Motor neuron (in vitro differentiated cells): ENCODE measurements around the gene ISM1. TPM values are rescaled to one million over a fixed set of nuclear protein-coding genes. Genes with fewer than 3 reads are reported as not detected.

ENCODE experiments used
- ATAC-seq, 8 experiments: fragments of 200-7000 bp; cut with Tn5 transposase; replicated peaks in 6 of 8; 2 replicates each; pipeline ENCODE4 v1.8.0; 2021; ENCODE audit warnings: mild to moderate bottlenecking in 8 of 8, moderate library complexity in 8 of 8
- H3K27ac ChIP-seq, 2 donors: fragments of 250-450 bp; sonication (Bioruptor Pico); 2 replicates each; pipeline ENCODE4 v1.9.0; 2021; ENCODE audit warnings: antibody characterized with exemption in 2 of 2, mild to moderate bottlenecking in 2 of 2, moderate library complexity in 1 of 2
- H3K4me1 ChIP-seq, 2 donors: fragments of 250-450 bp; sonication (Bioruptor Pico); replicated peaks in 1 of 2; 2 replicates each; pipeline ENCODE4 v1.6.1; 2021; ENCODE audit warnings: antibody characterized with exemption in 2 of 2, mild to moderate bottlenecking in 2 of 2, moderate library complexity in 1 of 2
- H3K4me3 ChIP-seq, 5 donors: fragments of 250-450 bp; sonication (Bioruptor Pico); 2 replicates each; pipeline ENCODE4 v1.9.0; 2021; ENCODE audit warnings: antibody characterized with exemption in 5 of 5, mild to moderate bottlenecking in 5 of 5, moderate library complexity in 4 of 5
- WGBS, 10 experiments: fragments of 450-650 bp; shearing (Covaris generic); methylation state at CpG; one replicate each; pipeline ENCODE4 v1.0.0; 2022; 5-methylcytosine and 5-hydroxymethylcytosine counted together
- in situ Hi-C, 9 experiments: fragments of 400-800 bp; cut with MboI; loops; one replicate each; pipeline ENCODE4 v1.15.0; 2021; ENCODE audit warnings: low sequenced_read_pairs in 9 of 9, low pct_unique_long_range_greater_than_20kb in 2 of 9; ENCODE audit not compliant: unreplicated experiment in 9 of 9
- total RNA-seq, 8 experiments: library from RNA; unstranded; fragments of 300-600 nt; gene quantifications; 2 replicates each; pipeline versions ENCODE4 v1.2.3 to v1.2.4, GENCODE V29; 2022

The ISM1 gene
- total RNA-seq, 8 experiments from 2014 or later, result 0.09 to 17.9 (median 1.5) TPM

DNA sequence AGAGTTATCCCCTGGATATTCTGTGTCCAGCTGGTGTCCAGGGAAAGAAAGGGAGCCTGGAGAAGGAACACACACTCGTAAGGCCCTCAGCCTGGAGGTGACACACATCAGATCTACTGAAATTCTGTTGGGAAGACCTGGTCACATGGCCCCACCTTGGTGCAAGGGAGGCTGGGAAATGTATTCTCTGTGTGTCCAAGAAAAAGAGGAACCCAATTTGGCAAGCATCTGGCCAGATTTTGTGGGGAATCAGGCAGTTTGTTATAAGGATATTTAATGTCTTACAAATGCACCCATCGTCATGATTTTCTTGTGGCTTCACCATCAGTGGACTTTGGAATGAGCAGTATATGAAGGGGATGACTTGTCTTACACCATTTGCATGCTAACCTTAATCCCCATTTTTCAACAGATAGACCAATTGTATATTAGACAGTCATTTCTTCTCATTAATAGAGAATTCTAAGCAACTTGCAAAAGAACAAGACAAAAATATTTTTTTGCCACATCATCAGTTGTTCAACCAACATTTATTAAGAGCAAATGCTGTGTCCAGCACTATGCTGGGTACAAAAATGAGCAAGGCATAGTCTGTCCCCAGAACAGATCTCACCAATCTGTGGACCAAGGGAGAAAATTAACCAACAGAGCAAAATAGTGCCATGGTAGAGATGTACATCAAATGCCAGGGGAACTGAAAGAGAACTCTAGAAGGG is 59.7 kb downstream of the ISM1 start:
- Histone ChIP-seq H3K27ac (no peak overlapping the region), H3K4me3 (no peak overlapping the region), H3K4me1 (peaks cover 5 to 7% of the 10 kb centered on the region in 2 donors)
- in situ Hi-C loops, result no loop called here
- WGBS, 10 experiments, result 33 to 100% (median 96%) methylated on average over 1 to 2 of the region's 2 CpGs; no CpG with 5 or more reads in 2 of the 10 experiments
- no peak for ATAC-seq

DNA sequence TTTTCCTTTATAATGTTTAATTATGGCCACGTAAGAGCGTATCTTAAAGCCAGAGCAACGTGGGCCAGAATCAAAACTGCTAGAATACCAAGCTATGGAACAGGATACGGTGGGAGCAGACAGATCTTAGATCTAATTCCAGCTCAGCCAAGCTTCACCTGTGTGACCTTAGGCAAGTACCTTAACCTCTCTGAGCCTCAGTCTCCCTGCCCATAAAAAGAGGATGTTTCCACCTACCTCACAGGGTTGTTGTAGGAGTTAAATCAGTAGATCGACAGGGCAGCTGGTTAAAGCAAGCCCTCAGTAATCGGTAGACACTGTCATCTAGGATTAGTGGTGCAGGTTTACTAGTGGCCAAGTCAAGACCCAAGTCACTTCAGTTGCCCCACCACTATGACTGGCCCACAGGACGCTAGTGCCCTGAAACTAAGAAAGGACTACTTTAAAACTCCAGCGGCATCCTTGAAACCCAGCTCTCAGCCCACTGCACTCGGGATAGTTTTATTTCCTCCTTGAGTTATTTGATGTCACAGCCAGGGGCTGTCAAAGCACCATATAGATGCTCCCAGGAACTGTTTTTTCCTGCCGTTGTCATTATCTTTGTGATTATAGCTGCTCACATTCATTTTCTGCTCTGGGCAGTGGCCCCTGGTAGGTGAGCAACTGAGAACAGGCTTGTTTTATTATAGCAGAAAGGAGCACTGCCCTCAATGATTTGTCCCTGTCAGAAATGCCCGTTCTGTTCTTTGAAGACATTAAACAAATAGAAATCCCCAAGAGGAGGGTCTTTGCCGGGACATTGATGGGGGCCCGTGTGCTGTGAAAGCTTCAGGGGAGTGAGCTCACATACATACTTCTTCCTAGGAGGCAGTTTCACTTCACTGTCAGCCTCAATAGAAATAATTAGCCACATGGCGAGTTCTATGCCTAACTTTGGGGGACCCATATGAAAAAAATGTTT is 63.1 kb downstream of the ISM1 start:
- Histone ChIP-seq H3K27ac (no peak overlapping the region), H3K4me1 (peaks cover 5 to 7% of the 10 kb centered on the region in 2 donors), H3K4me3 (no peak overlapping the region)
- ATAC-seq, result peak in 5 of 8 experiments; percentile 37 to 93 (median 67)
- WGBS, 10 experiments, result 35 to 87% (median 68%) methylated on average over 3 to 11 of the region's 14 CpGs; no CpG with 5 or more reads in 1 of the 10 experiments
- in situ Hi-C loops, result no loop called here

- Histone ChIP-seq H3K4me1 (peaks cover 5% of the 10 kb centered on the region in 2 donors), H3K4me3 (no peak overlapping the region), H3K27ac (no peak overlapping the region)
- in situ Hi-C loops, result no loop called here
- 17 to 91% (median 44%) methylated on average over 1 of the region's 1 CpG; no CpG with 5 or more reads in 5 of the 10 experiments for WGBS, 10 experiments
- peak in 2 of 8 experiments; percentile 26 to 37 for ATAC-seq
Measured at GRCh38 chr20:13284830-13285229, 63.8 kb downstream of the ISM1 start.

- H3K4me3 ChIP-seq, result no peak overlapping the region
- H3K27ac ChIP-seq, result no peak overlapping the region
- in situ Hi-C loops, result no loop called here
- H3K4me1 ChIP-seq, result peaks cover 5% of the 10 kb centered on the region in 2 donors
- WGBS, 10 experiments, result 42 to 100% (median 81%) methylated on average over 2 to 6 of the region's 6 CpGs; no CpG with 5 or more reads in 4 of the 10 experiments
- ATAC-seq, result no peak
Measured at GRCh38 chr20:13285408-13285807, 64.3 kb downstream of the ISM1 start.

GRCh38 chr20:13286052-13286451 is 65.0 kb downstream of the ISM1 start:
- no peak overlapping the region for H3K4me3 ChIP-seq
- no peak for ATAC-seq
- no peak overlapping the region for H3K27ac ChIP-seq
- in situ Hi-C loops, result no loop called here
- WGBS, 10 experiments, result 40 to 100% (median 89%) methylated on average over 1 to 5 of the region's 5 CpGs; no CpG with 5 or more reads in 4 of the 10 experiments
- H3K4me1 ChIP-seq, result peaks cover 5% of the 10 kb centered on the region in 2 donors

DNA sequence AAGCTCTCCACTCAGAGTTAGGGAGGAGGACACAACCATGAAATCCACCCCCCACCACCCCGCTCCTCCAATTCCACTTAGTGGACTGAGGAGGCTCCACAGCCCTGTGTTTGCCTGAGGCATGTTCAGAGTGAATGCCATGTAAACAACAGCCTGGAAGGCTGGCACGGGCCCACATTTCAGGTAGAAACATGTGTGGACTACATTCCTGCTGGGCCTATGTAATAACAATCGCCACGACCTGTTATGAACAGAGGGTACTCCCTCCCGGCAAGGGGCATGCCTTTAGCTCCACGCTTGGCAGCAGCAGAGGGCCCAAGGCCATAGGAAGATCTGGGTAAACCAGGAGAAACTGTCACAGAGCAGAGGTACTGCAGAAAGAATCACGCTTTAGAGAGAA is 65.5 kb downstream of the ISM1 start:
- WGBS, 10 experiments, result 60 to 100% (median 87%) methylated on average over 1 to 6 of the region's 7 CpGs; no CpG with 5 or more reads in 5 of the 10 experiments
- no peak overlapping the region for H3K4me3 ChIP-seq
- in situ Hi-C loops, result no loop called here
- H3K4me1 ChIP-seq, result peaks cover 5% of the 10 kb centered on the region in 2 donors
- ATAC-seq, result peak in 1 of 8 experiments; percentile 63
- H3K27ac ChIP-seq, result no peak overlapping the region

DNA sequence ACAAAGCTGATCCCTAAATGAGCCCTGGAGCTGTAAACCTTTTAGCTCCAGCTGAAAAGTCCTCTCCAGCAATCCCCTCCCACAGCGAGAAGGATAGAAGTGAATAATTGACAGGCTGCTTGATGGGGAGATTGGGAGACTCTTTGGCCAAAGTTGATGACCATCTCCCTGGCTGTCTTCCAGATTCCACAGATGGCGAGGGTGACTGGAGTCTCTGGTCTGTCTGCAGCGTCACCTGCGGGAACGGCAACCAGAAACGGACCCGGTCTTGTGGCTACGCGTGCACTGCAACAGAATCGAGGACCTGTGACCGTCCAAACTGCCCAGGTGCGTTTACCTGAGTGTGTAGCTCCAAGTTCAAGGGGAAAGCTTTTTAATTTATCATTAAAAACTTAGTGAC is 67.3 kb downstream of the ISM1 start:
- Histone ChIP-seq H3K27ac (no peak overlapping the region), H3K4me1 (peaks cover 5% of the 10 kb centered on the region in 2 donors), H3K4me3 (no peak overlapping the region)
- ATAC-seq, result no peak
- 80 to 100% (median 98%) methylated on average over 1 to 8 of the region's 12 CpGs; no CpG with 5 or more reads in 6 of the 10 experiments for WGBS, 10 experiments
- in situ Hi-C loops, result no loop called here

DNA sequence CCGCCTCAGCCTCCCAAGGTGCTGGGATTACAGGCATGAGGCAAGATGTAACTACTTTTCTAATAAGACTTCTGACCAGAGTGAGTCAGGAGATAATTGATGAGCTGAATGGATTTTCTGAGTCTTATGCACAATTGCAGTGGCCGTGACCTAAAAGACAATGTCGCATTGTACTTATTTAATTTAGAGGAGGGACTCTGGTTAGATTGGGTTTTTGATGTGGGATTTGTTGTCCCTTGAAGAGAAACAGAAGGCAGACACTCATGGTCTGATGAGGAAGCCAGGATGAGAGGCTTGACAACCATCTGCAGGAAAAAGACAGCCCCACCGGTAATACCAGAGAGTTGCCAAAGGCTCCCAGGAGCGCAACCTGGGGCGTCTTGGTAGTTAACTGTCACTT is 68.0 kb downstream of the ISM1 start:
- ATAC-seq, result no peak
- peaks cover 4 to 5% of the 10 kb centered on the region in 2 donors for H3K4me1 ChIP-seq
- in situ Hi-C loops, result no loop called here
- H3K4me3 ChIP-seq, result no peak overlapping the region
- WGBS, 10 experiments, result 87 to 100% (median 93%) methylated on average over 2 to 6 of the region's 6 CpGs; no CpG with 5 or more reads in 2 of the 10 experiments
- H3K27ac ChIP-seq, result no peak overlapping the region

GRCh38 chr20:13290724-13291123 is 69.7 kb downstream of the ISM1 start:
- in situ Hi-C loops, result no loop called here
- 61 to 100% (median 87%) methylated on average over 1 to 2 of the region's 2 CpGs for WGBS, 10 experiments
- ATAC-seq, result no peak

GRCh38 chr20:13291157-13291556 is 70.1 kb downstream of the ISM1 start:
- ATAC-seq, result no peak
- Histone ChIP-seq H3K4me3 (no peak overlapping the region), H3K27ac (no peak overlapping the region), H3K4me1 (no peaks in the 10 kb centered on the region)
- 67 to 100% (median 85%) methylated on average over 1 to 4 of the region's 5 CpGs; no CpG with 5 or more reads in 3 of the 10 experiments for WGBS, 10 experiments
- in situ Hi-C loops, result no loop called here

More at GRCh38 chr20:13290724-13291123, 69.7 kb downstream of the ISM1 start:
- H3K27ac ChIP-seq, result no peak overlapping the region
- no peaks in the 10 kb centered on the region for H3K4me1 ChIP-seq
- H3K4me3 ChIP-seq, result no peak overlapping the region

- ATAC-seq, result peak in 1 of 8 experiments; percentile 53
- H3K4me3 ChIP-seq, result no peak overlapping the region
- in situ Hi-C loops, result no loop called here
- no peaks in the 10 kb centered on the region for H3K4me1 ChIP-seq
- H3K27ac ChIP-seq, result no peak overlapping the region
- 65 to 96% (median 84%) methylated on average over 4 to 11 of the region's 11 CpGs for WGBS, 10 experiments
Measured at GRCh38 chr20:13292201-13292885, 71.3 kb downstream of the ISM1 start.

DNA sequence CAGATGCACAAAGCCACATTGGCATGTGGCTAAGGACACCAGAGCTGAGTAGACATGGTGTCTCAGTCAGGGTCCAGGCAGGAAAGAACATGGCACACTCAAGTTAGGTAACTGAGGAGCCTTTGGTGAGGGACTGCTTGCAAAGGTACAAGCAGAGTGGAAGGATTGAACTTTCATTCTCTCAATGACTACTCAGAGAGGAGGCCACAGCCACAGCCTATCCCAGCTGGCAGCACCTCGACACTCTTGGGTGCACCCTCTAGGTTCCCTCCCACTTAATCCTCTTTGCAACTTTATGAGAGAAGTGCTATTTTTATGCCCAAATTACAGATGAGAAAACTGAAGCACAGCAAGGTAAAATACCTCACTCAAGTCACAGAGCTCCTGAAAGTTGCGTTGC is 73.4 kb downstream of the ISM1 start:
- no peak for ATAC-seq
- no peak overlapping the region for H3K4me3 ChIP-seq
- in situ Hi-C loops, result no loop called here
- no peaks in the 10 kb centered on the region for H3K4me1 ChIP-seq
- H3K27ac ChIP-seq, result no peak overlapping the region
- WGBS, 10 experiments, result 14 to 100% (median 80%) methylated on average over 1 to 2 of the region's 2 CpGs; no CpG with 5 or more reads in 4 of the 10 experiments
